ENCODE results near the gene WDR26. TPM values are rescaled to one million over a fixed set of nuclear protein-coding genes. Genes with fewer than 3 reads are reported as not detected.
"Not testable (repeated sequence)": the region's sequence is repeated elsewhere in the genome, so short reads cannot be mapped to it uniquely, and the experiment has no call there.

WDR26 gene
- total and polyA plus RNA-seq, 3 donors from 2014 or later, result 86.1 to 105 (median 104) TPM

GRCh38 chr1:224348137-224348536 is 86.5 kb downstream of the WDR26 start:
- DNase-seq, result no peak
- Histone ChIP-seq H3K4me3 (no peak overlapping the region), H3K27me3 (no peaks in the 10 kb centered on the region), H3K4me1 (no peaks in the 10 kb centered on the region), H3K27ac (no peak overlapping the region), H3K36me3 (ENCODE audit: low read depth, missing control alignments) (no peaks in the 10 kb centered on the region), H3K9me3 (no peaks in the 10 kb centered on the region)
- WGBS, 2 donors, result 82 to 86% methylated on average over 2 of the region's 2 CpGs
- intact Hi-C loops (cut with DNase I; ENCODE audit: low total_unique reads), result no loop called here
- TF ChIP-seq CTCF (IDR thresholded peaks at IDR 0.05) (no peak), POLR2A (IDR thresholded peaks at IDR 0.05) (no peak)

- Histone ChIP-seq H3K4me3 (no peak overlapping the region), H3K27me3 (no peaks in the 10 kb centered on the region), H3K9me3 (no peaks in the 10 kb centered on the region), H3K36me3 (ENCODE audit: low read depth, missing control alignments) (no peaks in the 10 kb centered on the region), H3K4me1 (no peaks in the 10 kb centered on the region), H3K27ac (no peak overlapping the region)
- TF ChIP-seq CTCF (IDR thresholded peaks at IDR 0.05) (no peak), POLR2A (IDR thresholded peaks at IDR 0.05) (no peak)
- intact Hi-C loops (cut with DNase I; ENCODE audit: low total_unique reads), result no loop called here
- 41 to 43% methylated on average over 3 of the region's 3 CpGs for WGBS, 2 donors
- no peak for DNase-seq
Observed at GRCh38 chr1:224343679-224344078, 90.9 kb downstream of the WDR26 start.

- H3K27me3 ChIP-seq; DNase-seq; H3K4me1 ChIP-seq; H3K36me3 ChIP-seq (ENCODE audit: low read depth, missing control alignments); H3K9me3 ChIP-seq; intact Hi-C loops (cut with DNase I; ENCODE audit: low total_unique reads); H3K27ac ChIP-seq; H3K4me3 ChIP-seq: not testable (repeated sequence)
- 27 to 34% methylated on average over 21 to 31 of the region's 36 CpGs for WGBS, 2 donors
Observed at GRCh38 chr1:224340453-224341384, 93.9 kb downstream of the WDR26 start.

GRCh38 chr1:224339442-224340033 is 95.1 kb downstream of the WDR26 start:
- H3K36me3 ChIP-seq (ENCODE audit: low read depth, missing control alignments), result no peaks in the 10 kb centered on the region
- H3K27me3 ChIP-seq, result no peaks in the 10 kb centered on the region
- intact Hi-C loops (cut with DNase I; ENCODE audit: low total_unique reads), result no loop called here
- WGBS, 2 donors, result 44 to 94% methylated on average over 2 to 4 of the region's 4 CpGs
- no peaks in the 10 kb centered on the region for H3K9me3 ChIP-seq
- TF ChIP-seq CTCF (IDR thresholded peaks at IDR 0.05) (no peak), POLR2A (IDR thresholded peaks at IDR 0.05) (no peak)
- no peak overlapping the region for H3K4me3 ChIP-seq
- H3K27ac ChIP-seq, result no peak overlapping the region
- no peak for DNase-seq
- H3K4me1 ChIP-seq, result no peaks in the 10 kb centered on the region

- Histone ChIP-seq H3K9me3 (no peaks in the 10 kb centered on the region), H3K27me3 (no peaks in the 10 kb centered on the region), H3K4me1 (no peaks in the 10 kb centered on the region), H3K27ac (no peak overlapping the region), H3K4me3 (no peak overlapping the region), H3K36me3 (ENCODE audit: low read depth, missing control alignments) (no peaks in the 10 kb centered on the region)
- DNase-seq, result no peak
- intact Hi-C loops (cut with DNase I; ENCODE audit: low total_unique reads), result no loop called here
- 93 to 94% methylated on average over 4 of the region's 4 CpGs for WGBS, 2 donors
- TF ChIP-seq POLR2A (IDR thresholded peaks at IDR 0.05) (no peak), CTCF (IDR thresholded peaks at IDR 0.05) (no peak)
Observed at GRCh38 chr1:224338150-224338838, 96.3 kb downstream of the WDR26 start.

All from testis (tissue), 3 donors.